Head of caudate nucleus (tissue), 42 donors: ENCODE measurements around the gene MYO1B.
A peak's percentile ranks its signal among the peaks of the same experiment; 100 is the strongest.

Experiments
- DNase-seq, 42 donors: peaks; one replicate each; pipeline versions ENCODE4 v3.0.0 to v3.0.0-alpha.2; 2020 to 2021; ENCODE audit warnings: mixed read lengths in 7 of 42
- intact Hi-C: fragments of 100-400 bp; cut with DNase I; formaldehyde crosslinking; loops from one replicate; pipeline ENCODE4 v1.15.0; 2022

Gene MYO1B

DNA sequence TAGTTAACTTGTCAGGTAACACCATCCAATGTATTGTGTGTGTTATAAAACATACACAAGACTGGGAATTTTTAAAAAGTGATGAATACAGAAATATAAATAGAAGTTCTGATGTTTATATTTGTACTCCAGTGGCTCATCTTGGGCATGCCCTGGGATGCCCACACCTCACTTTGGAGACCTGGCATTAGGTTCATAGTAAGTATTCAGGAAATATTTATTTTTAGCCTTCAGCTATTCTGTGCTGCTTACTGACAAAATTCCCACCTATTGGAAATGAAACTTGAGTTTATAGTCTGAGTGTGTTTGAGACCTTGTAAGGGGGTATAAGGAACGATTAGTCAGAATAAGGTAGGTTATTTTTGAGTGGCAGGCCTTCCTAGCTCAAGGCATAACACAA, 67.5 kb downstream of the MYO1B start:
- intact Hi-C loops = no loop called here
- no peak for DNase-seq

DNA sequence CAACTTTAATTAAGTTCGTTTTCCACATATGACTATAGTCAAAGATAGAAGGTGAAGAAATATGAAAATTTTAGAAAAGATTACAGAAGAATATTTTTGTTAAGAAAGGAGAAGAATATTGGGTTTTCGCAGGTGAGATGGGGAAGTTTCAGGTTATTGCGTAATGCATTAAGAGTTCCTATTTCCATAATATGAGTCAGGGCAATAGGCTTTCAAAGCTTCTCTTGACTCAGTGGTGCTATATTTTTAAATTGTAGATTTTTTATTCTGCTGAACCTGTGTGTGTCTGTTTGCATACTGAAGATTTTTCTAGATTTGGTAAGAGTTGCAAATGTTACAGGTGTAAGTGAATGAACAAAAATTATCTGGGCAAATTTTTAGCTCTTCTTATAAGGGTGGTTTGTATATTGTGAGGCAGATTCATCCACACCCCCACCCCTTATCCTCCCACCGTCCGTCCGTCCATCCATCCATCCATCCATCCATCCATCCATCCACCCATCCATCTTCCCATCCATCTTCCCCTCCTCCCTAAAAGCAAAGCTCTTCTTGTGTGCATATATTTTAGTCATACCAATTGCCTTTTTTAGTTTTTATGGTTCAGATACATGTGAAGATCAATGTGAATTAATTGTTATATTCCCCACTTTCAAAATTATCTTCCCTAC, 69.6 kb downstream of the MYO1B start:
- no peak for DNase-seq
- intact Hi-C loops = no loop called here

DNA sequence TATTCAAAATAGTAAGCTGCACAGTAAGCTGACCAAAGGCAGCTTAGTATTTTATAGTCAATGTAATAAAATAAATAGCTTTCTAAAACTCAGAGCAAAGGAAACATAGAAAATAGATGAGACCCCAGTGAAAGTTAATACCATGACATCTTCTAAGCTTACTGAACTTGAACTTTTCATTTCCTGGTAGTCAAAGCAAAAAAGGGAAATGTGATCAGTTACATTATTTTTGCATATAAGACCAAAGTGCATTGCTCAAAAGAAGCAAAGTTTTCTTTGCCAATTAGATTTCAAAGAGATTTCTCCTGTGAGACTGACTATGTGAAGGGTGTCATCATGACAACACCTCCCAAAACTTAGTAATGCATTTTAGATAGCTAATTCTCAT, 70.2 kb downstream of the MYO1B start:
- intact Hi-C loops = no loop called here
- no peak for DNase-seq

DNA sequence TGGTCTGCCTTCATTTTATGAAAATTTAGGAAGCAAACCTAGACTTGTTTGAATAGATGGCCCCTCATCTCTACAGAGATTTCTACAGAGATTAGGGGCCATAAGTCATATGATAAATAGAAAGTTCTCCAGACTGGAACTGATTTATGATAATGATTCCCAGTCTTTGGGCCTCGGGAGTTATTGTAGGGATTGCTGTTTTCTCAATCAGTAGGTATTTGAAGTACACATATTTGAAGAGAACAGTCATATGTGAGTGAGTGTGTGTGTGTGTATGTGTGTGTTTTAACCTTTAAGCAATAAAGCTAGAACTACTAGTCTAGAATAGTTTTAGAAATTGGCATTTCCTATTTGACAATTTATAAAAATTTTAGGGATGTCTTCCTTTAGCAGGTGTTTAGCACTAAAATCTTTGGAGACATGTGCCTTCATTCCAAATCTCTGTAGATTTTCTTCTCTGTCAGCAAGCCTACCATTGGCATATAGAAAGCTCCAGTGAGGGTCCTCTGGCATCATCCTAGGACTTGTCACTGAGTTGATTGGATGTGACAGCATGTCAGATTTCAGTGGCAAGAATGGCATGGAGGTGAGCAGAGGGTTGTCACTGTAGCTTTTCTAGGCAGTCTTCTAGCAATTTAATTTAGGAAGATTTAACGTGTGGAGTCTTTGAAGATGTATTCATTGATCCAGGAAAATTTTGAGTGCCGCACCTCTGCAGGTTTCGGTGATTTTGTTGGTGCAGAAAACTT, 71.2 kb downstream of the MYO1B start:
- intact Hi-C loops = no loop called here
- no peak for DNase-seq

DNA sequence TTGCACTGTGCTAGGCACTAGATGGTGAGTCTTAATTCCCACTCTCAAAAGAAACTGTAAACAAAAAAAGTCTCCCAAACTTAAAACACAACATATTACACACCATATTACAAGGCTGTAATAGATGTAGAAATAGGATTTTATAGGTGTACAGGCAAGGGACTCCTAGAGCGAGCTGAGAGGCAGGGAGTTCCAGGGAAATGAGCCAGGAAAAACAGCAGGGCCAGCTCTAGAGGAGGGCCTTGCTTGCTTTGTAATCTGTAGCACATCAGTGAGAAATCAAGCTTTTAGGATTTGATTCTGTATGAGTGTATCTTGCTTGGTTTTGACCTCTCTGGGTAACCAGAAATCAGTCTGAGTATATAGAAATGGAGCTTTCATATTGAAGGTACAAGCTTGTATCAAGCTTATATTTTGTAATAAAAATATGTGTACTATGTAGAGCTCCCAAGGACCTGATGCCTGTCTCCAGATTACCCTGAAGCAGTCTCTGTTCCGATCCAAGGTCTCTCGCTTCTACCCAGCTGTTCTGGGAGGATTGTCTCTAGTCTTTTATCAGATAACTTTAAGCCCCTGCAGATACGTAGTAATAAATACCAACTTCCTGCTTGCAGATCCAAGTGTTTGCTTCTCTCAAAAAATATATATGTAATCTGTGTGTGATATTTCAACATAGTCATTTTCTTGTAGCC, 73.0 kb downstream of the MYO1B start:
- intact Hi-C loops = no loop called here
- DNase-seq = no peak

DNA sequence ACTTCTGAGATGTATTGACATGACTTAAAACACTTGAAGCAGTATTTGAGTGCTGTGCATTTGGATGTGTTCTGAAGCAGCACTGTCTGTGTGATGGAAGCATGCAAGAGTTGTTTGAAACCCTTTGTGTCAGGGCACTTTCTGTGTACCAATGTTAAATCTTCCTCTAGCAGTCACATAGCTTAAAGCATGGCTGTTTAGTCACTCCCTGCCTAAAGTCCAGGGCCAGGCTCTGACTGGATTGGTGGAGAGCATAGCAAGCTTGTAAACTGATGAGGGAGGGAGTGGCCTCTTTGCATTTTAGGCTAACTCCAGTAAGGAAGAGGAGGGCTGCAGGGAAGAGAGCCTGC, 73.5 kb downstream of the MYO1B start:
- intact Hi-C loops = no loop called here
- no peak for DNase-seq

DNA sequence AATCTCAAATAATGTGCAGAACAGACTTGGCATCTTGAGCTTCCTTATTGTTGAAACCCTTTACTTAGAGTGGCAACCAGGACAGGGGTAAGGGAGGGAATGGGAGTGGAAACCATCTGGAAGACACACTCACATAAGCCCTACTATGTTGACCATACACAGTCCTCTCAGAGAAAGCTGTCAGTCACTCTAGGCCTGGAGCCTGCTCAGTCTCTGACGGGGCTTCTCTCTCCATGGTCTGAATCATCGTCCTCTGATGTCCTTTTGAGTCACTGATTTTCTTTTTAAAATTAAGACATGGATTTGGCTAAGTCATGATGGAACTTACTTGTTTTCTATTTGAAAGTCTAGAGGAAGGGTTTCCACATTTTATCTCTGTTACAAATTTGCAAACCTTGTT, 74.0 kb downstream of the MYO1B start:
- DNase-seq = no peak
- intact Hi-C loops = no loop called here

DNA sequence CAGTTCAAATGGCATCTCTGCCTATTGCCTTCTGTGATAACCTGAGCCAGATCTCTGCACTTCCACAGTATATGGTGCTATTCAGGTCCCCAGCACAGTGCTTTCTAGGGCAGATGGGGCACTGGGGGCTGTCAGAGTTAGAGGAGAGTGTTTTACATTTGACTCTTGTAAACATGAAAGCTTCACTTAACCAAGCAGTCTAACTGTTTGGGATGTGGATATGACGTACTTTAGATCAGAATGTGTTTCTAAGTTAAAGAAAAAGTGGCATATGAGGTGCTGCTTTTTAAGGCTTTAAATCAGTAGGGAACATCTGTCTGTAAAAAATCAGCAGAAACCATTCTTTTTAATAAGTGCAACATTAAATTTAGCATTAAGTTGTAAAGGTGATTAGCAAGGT, 75.7 kb downstream of the MYO1B start:
- no peak for DNase-seq
- intact Hi-C loops = no loop called here

DNA sequence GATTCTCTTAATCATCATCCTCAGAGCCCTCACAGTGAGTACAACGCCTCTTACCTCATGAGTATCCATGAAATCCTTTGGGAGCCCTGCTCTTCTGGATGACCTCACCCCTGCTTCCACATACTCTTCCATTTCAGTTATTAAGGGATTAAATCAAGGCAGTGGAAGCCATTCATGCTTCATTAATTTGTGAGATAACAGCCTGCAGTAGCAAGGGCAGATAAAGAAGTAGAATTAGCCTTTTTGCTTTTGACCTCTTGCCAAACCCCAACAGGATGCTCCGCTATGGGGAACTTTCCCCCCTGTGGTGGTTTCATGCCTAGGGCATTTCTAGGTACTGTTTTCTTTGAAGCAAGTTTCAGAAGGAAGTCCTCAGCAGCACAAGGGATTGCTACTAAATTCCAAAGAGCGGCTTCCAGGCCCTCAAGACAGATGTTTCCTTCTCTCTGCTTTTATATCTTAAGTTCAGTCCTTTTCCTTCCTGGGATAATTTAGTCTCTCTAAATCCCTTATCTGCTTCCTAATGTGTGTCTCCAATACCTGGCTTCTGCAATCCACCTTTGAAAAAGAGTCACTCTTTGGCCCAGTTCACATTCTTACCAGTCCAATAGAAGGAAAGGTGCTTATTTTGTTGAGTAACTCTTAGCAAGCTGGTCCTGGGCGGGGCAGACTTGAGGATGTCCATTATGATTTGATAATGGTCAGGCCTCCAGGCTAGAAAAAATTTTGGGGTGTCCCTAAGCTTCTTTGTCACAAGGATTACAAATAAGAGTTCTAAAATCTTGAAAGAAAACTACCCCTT, 76.9 kb downstream of the MYO1B start:
- intact Hi-C loops = no loop called here
- peak in 8 of 42 donors; percentile 2 to 37 (median 10) for DNase-seq

DNA sequence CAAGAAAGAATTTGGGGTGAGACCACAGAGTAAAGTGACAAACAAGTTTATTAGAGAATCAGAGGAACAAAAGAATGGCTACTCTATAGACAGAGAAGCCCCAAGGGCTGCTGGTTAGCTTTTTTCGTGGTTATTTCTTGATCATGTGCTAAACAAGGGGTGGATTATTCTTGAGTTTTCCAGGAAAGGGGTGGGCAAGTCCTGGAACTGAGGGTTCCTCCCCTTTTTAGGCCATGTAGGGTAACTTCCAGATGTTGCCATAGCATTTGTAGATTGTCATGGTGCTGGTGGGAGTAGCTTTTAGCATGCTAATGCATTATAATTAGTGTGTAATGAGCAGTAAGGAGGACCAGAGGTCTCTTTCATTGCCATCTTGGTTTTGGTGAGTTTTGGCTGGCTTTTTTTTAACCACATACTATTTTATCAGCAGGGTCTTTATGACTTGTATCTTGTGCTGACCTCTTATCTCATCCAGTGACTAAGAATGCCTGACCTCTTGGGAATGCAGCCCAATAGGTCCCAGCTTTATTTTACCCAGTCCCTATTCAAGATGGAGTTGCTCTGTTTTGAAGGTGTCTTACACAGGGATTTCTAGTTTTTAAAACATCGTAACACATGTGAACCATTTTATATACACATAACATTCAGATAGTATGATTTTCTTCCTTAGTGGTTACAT, 77.8 kb downstream of the MYO1B start:
- intact Hi-C loops = no loop called here
- no peak for DNase-seq

DNA sequence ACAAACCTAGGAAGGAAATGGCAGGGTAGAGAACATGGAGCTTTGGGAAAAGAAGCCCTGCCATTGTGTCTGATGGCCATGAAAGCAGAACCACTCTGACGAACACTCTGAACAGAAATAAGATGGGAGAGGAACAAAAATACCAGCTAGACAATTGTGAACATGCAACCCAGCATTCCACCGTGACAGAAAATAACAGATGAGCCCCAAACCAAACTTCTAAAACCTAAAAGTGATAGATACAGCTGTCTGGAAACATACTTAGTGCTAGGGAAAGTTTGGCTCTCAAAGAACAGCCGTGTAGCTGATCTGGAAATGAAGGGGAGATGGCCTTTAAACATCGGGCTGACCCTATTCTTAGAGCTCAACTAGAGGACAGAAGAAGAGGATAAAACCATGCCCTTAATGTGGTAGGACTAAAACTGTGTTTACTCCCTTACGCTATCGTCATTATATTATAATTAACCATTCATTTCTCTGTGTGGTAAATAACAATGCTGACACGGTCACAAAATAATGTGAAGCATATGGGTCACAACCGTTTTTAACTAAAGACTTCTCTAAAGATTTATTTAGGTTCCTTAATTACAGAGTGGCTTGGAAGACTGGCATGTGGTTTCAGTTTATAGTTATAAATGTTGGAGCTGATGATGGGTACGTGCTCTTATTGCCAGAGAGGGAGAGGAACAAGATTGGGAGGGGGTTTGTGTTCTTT, 80.6 kb downstream of the MYO1B start:
- intact Hi-C loops = no loop called here
- no peak for DNase-seq

DNA sequence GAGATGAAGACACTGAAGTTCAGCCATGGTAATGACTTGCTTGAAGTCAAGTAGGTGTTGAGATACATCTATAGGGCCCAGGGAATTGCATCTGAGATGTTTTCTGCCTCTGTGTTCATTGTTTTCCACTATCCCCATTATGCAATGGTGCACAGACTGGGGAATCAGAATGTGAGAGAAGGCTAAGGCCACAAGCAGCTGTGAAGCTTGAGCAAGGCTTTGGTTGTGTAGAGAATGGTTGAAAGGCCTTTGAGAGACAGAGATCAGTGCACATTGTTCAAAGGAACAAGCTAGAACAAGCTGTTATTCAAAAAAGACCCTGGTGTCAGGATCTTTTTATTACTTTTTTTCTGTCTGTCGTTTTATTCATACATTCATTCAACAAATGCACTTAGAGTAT, 82.3 kb downstream of the MYO1B start:
- DNase-seq = no peak
- intact Hi-C loops = no loop called here

DNA sequence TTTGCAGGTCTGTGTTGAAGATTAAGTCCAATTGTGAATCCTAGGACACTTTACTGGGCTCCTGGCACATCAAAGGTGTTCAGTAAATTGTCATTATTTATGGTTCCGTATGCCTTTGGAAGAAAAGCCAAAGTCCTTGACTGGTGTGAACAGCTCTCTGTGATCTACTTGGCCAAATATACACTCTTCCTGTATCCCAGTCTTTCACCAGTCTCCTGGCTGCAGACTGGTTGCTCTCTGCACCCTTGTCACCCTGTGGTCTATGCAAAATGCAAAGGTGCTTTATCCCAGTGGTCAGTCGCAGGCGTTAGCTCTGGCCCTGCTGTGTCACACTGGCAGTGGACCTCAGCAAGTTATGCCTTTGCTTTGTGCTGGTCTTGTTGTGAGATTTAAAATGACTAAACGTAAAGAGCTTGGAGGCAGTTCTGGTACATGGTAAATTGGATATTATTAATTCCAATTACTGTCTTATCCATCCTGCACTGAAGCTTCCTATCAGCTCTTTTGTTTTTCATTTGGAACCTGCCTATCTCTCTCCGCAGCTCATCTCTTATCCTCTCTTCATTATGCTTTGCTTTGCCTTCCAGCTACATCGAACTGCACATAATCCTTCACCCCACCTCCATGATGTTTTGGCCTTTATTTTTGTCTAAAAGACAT, 83.1 kb downstream of the MYO1B start:
- DNase-seq = no peak
- intact Hi-C loops = no loop called here

DNA sequence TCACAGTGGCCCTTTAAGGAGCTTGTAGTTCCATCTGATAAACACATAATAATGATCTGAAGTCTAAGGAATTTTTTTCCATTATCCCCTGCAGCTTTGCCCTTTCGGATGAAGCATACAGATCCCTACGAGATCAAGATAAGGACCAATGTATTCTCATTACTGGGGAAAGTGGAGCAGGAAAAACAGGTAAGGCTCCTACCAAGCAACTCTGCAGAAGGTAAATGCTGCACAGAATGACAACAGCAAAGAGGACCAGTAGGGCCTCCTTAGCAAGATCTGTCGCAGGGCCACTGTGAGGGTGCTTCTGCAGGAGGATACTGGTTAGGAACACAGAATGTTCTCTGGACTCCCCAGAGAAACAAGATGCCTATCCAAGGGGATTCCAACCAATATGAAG, 84.6 kb downstream of the MYO1B start:
- intact Hi-C loops = no loop called here
- DNase-seq = no peak

DNA sequence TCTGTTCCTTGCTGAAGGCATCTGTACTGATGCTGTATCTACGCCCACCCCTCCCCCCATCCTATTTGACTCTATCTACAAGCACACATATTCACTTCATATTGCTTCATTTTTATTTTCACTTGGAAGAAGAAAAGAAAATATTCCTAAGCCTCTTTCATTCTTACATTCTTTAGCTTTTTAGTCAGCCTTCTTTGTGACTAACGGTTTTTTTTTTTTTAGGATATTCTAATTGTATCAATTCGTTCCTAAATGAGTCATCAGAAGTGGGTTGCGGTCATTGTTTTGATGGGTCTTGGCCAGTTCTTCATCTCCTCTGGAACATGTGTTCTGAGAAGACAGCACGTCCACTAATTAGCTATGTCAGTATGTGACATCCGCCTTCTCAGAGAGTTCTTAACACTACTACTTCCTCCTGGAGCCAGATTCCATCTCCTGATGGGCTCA, 88.7 kb downstream of the MYO1B start:
- DNase-seq = no peak
- intact Hi-C loops = no loop called here

DNA sequence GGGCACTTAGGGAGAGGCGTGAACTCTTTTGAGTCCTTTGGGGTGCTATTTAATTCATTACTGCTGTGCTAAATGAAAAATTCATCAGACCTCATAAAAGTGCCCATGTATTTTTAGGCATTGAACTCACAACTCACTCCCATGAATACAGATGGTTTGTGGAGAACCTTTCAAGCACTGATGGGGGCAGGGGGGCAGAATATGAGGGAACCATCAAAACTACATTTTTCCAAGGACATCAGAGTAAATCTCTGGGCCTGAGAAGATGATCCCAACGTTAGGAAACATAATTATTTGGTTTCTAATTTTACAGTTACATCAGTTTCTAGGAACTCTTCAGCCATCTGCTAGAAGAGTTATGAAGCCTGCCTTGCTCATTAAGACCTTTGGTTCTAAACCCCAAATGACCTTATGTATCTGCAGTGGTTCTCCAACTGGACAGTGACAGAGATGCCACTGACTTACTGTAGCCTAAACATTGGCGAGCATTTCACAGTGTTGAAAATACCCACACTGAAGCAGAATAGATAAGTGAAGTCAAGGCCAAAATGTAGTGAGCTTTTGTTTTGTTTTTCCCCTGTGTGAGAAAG, 90.8 kb downstream of the MYO1B start:
- intact Hi-C loops = no loop called here

DNA sequence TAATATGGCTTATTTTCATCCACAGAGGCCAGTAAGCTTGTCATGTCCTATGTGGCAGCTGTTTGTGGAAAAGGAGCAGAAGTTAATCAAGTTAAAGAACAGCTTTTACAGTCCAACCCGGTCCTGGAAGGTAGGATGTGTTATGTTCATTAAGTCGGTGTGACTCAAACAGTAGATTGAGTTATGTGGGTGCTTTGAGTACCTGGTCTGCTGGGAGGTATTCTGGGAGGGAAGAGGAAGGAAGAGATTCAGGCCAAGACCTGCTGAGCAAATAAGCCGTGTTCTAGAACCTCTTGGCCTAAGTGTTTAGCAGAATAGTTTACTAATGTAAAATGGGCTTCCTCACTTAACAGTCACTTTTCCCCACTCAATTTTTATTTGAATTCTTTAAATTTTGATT, 96.2 kb downstream of the MYO1B start:
- DNase-seq = no peak
- intact Hi-C loops = no loop called here

More for the DNA sequence above, 90.8 kb downstream of the MYO1B start:
- DNase-seq = no peak
